Left renal cortex interstitium (tissue), 4 donors: ENCODE results near the gene SIGLEC14. TPM values are rescaled to one million over a fixed set of nuclear protein-coding genes. Genes with fewer than 3 reads are reported as not detected.
"Not testable (repeated sequence)": the region's sequence is repeated elsewhere in the genome, so short reads cannot be mapped to it uniquely, and the experiment has no call there.

ENCODE experiments used
- DNase-seq, 4 donors: peaks; one replicate each; pipeline ENCODE4 v3.0.0-alpha.2; 2013; ENCODE audit warnings: low read depth in 4 of 4, low spot score in 2 of 4, missing footprints in 1 of 4
- polyA plus RNA-seq, 4 donors: library from polyadenylated mRNA; unstranded; fragments of 120-200 nt; gene quantifications; one replicate each; pipeline ENCODE4 v1.2.1, GENCODE V29; 2013; ENCODE audit not compliant: insufficient read length in 4 of 4

The SIGLEC14 gene
- polyA plus RNA-seq, 4 donors, result 0.94 to 1.1 (median 1.1) TPM; not detected in 1

- not testable (repeated sequence) for DNase-seq
These were observed 29.4 kb upstream of the SIGLEC14 start for GRCh38 chr19:51675911-51676565.

GRCh38 chr19:51668216-51668615 is 21.6 kb upstream of the SIGLEC14 start:
- no peak for DNase-seq

GRCh38 chr19:51664997-51665396 is 18.4 kb upstream of the SIGLEC14 start:
- no peak for DNase-seq

- no peak for DNase-seq
These were observed 17.5 kb upstream of the SIGLEC14 start for GRCh38 chr19:51664131-51664530.

GRCh38 chr19:51663650-51664049 is 17.0 kb upstream of the SIGLEC14 start:
- no peak for DNase-seq

- DNase-seq, result peak in 3 of 4 donors; percentile 53 to 73 (median 62)
These were observed 14.5 kb upstream of the SIGLEC14 start for GRCh38 chr19:51660975-51661600.

- DNase-seq, result no peak
These were observed 8.2 kb upstream of the SIGLEC14 start for GRCh38 chr19:51654783-51655182.

GRCh38 chr19:51653162-51653561 is 6.5 kb upstream of the SIGLEC14 start:
- DNase-seq, result no peak

GRCh38 chr19:51652266-51652665 is 5.6 kb upstream of the SIGLEC14 start:
- no peak for DNase-seq

- no peak for DNase-seq
These were observed 4.7 kb upstream of the SIGLEC14 start for GRCh38 chr19:51651216-51651846.

GRCh38 chr19:51647318-51647717 is 693 bp upstream of the SIGLEC14 start:
- DNase-seq, result no peak

- no peak for DNase-seq
These were observed 1.9 kb downstream of the SIGLEC14 start for GRCh38 chr19:51644636-51645271.

GRCh38 chr19:51641648-51642047 is 5.0 kb downstream of the SIGLEC14 start:
- DNase-seq, result no peak

GRCh38 chr19:51640386-51640785 is 6.2 kb downstream of the SIGLEC14 start:
- no peak for DNase-seq

GRCh38 chr19:51639916-51640315 is 6.7 kb downstream of the SIGLEC14 start:
- no peak for DNase-seq

- no peak for DNase-seq
These were observed 9.2 kb downstream of the SIGLEC14 start for GRCh38 chr19:51637362-51637978.

GRCh38 chr19:51632126-51632525 is 14.5 kb downstream of the SIGLEC14 start:
- DNase-seq, result no peak

GRCh38 chr19:51630315-51630714 is 16.3 kb downstream of the SIGLEC14 start, which contains the start of gene SIGLEC5:
Gene SIGLEC5 (minus strand): TSS chr19:51630401. CDS start chr19:51630335, 66 bp downstream.
- DNase-seq, result not testable (repeated sequence)

GRCh38 chr19:51628153-51628939 is 18.3 kb downstream of the SIGLEC14 start:
- no peak for DNase-seq

GRCh38 chr19:51627491-51628138 is 19.0 kb downstream of the SIGLEC14 start:
- DNase-seq, result no peak
